ENCODE data around the gene MYO15B. TPM values are rescaled to one million over a fixed set of nuclear protein-coding genes. Genes with fewer than 3 reads are reported as not detected.
A peak's percentile ranks its signal among the peaks of the same experiment; 100 is the strongest.

Gene MYO15B
- total and polyA plus RNA-seq, 2 of the 13 experiments (the other 11 are each of a cell fraction or from before 2014, with no cell fraction given): 2.8 to 8.1 TPM

DNA sequence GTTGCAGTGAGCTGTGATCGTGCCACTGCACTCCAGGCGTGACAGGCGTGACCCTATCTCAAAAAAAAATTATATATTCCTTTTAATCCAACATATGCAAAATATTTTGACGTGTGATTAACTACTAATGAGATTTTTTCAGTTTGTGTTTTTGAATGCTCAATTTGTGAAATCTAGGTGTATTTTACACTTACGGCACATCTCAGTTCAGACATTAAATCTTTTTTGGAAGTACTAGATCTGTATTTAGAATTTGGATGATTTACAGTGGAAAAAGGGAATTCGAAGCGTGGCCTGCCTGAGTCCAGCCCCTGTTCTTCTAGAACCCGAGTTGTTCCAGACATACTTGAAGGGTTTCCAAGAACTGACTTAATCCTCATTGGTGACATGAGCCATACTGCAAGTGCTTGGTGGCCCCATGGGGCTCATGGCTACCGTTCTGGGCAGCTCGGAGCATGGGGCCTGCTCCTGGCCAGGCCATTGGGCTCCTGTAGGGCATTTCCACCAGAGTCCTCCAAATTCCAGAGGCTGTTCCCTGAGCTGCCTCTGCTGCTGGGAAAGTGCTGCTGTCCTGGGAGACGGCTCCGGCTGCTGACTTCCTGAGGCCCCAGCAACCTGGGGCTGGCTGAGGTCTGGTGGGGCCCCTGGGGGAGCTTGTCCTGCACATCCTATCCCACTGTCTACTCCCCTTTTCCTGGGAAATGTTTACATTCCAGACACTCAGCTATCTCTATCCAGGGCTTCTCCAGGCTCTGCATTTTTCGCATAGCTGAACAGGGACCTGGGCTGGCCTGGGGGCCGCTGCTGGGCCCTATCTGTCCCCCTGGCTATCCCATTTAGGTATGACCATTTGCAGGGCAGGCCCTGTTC, 34.9 kb upstream of the MYO15B start (continued):
- TF ChIP-seq, protein P1, sequence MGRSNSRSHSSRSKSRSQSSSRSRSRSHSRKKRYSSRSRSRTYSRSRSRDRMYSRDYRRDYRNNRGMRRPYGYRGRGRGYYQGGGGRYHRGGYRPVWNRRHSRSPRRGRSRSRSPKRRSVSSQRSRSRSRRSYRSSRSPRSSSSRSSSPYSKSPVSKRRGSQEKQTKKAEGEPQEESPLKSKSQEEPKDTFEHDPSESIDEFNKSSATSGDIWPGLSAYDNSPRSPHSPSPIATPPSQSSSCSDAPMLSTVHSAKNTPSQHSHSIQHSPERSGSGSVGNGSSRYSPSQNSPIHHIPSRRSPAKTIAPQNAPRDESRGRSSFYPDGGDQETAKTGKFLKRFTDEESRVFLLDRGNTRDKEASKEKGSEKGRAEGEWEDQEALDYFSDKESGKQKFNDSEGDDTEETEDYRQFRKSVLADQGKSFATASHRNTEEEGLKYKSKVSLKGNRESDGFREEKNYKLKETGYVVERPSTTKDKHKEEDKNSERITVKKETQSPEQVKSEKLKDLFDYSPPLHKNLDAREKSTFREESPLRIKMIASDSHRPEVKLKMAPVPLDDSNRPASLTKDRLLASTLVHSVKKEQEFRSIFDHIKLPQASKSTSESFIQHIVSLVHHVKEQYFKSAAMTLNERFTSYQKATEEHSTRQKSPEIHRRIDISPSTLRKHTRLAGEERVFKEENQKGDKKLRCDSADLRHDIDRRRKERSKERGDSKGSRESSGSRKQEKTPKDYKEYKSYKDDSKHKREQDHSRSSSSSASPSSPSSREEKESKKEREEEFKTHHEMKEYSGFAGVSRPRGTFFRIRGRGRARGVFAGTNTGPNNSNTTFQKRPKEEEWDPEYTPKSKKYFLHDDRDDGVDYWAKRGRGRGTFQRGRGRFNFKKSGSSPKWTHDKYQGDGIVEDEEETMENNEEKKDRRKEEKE (IDR thresholded peaks at IDR 0.05): no peak
- TF ChIP-seq ZNF713 (CRISPR knock-in tag; IDR thresholded peaks at IDR 0.05): no peak
- no peak for TF ChIP-seq ARNT2 (CRISPR knock-in tag; IDR thresholded peaks at IDR 0.05; ENCODE audit: low read depth)
- TF ChIP-seq GFI1 (CRISPR knock-in tag; IDR thresholded peaks at IDR 0.05; ENCODE audit: borderline replicate concordance): peak; percentile 27; the same call in 1 of the 2 replicates
- TF ChIP-seq ZNF383 (CRISPR knock-in tag; IDR thresholded peaks at IDR 0.05; ENCODE audit: borderline replicate concordance): peak; percentile 0; the same call in 1 of the 2 replicates
- TF ChIP-seq, protein P2, sequence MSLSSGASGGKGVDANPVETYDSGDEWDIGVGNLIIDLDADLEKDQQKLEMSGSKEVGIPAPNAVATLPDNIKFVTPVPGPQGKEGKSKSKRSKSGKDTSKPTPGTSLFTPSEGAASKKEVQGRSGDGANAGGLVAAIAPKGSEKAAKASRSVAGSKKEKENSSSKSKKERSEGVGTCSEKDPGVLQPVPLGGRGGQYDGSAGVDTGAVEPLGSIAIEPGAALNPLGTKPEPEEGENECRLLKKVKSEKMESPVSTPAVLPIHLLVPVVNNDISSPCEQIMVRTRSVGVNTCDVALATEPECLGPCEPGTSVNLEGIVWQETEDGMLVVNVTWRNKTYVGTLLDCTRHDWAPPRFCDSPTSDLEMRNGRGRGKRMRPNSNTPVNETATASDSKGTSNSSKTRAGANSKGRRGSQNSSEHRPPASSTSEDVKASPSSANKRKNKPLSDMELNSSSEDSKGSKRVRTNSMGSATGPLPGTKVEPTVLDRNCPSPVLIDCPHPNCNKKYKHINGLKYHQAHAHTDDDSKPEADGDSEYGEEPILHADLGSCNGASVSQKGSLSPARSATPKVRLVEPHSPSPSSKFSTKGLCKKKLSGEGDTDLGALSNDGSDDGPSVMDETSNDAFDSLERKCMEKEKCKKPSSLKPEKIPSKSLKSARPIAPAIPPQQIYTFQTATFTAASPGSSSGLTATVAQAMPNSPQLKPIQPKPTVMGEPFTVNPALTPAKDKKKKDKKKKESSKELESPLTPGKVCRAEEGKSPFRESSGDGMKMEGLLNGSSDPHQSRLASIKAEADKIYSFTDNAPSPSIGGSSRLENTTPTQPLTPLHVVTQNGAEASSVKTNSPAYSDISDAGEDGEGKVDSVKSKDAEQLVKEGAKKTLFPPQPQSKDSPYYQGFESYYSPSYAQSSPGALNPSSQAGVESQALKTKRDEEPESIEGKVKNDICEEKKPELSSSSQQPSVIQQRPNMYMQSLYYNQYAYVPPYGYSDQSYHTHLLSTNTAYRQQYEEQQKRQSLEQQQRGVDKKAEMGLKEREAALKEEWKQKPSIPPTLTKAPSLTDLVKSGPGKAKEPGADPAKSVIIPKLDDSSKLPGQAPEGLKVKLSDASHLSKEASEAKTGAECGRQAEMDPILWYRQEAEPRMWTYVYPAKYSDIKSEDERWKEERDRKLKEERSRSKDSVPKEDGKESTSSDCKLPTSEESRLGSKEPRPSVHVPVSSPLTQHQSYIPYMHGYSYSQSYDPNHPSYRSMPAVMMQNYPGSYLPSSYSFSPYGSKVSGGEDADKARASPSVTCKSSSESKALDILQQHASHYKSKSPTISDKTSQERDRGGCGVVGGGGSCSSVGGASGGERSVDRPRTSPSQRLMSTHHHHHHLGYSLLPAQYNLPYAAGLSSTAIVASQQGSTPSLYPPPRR (CRISPR knock-in tag; IDR thresholded peaks at IDR 0.05; ENCODE audit: borderline replicate concordance): peak; percentile 80
- TF ChIP-seq ZNF232 (CRISPR knock-in tag; IDR thresholded peaks at IDR 0.05; ENCODE audit: borderline replicate concordance): no peak
- no peak for TF ChIP-seq NBN (conservative IDR thresholded peaks at IDR 0.05)
- TF ChIP-seq ZBTB42 (CRISPR knock-in tag; IDR thresholded peaks at IDR 0.05): no peak
- peak; percentile 43; the same call in 1 of the 2 replicates for TF ChIP-seq GATAD1 (CRISPR knock-in tag; IDR thresholded peaks at IDR 0.05)
- TF ChIP-seq GABPA (IDR thresholded peaks at IDR 0.05; ENCODE audit: low read depth, low read length): no peak
- peak; percentile 4; the same call in 1 of the 2 replicates for TF ChIP-seq GABPA (CRISPR knock-in tag; IDR thresholded peaks at IDR 0.05; ENCODE audit: low read depth)
- TF ChIP-seq, protein P3, sequence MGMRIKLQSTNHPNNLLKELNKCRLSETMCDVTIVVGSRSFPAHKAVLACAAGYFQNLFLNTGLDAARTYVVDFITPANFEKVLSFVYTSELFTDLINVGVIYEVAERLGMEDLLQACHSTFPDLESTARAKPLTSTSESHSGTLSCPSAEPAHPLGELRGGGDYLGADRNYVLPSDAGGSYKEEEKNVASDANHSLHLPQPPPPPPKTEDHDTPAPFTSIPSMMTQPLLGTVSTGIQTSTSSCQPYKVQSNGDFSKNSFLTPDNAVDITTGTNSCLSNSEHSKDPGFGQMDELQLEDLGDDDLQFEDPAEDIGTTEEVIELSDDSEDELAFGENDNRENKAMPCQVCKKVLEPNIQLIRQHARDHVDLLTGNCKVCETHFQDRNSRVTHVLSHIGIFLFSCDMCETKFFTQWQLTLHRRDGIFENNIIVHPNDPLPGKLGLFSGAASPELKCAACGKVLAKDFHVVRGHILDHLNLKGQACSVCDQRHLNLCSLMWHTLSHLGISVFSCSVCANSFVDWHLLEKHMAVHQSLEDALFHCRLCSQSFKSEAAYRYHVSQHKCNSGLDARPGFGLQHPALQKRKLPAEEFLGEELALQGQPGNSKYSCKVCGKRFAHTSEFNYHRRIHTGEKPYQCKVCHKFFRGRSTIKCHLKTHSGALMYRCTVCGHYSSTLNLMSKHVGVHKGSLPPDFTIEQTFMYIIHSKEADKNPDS (CRISPR knock-in tag; IDR thresholded peaks at IDR 0.05): no peak
- no peak for TF ChIP-seq ZNF329 (CRISPR knock-in tag; IDR thresholded peaks at IDR 0.05; ENCODE audit: low read depth)
- no peak for TF ChIP-seq PHF5A (CRISPR knock-in tag; IDR thresholded peaks at IDR 0.05; ENCODE audit: low read depth, unreplicated experiment)
- no peak for TF ChIP-seq DBP (CRISPR knock-in tag; IDR thresholded peaks at IDR 0.05; ENCODE audit: not compliant biosample characterization)
- no peak for TF ChIP-seq ZNF709 (CRISPR knock-in tag; IDR thresholded peaks at IDR 0.05)
- TF ChIP-seq POLR2A (IDR thresholded peaks at IDR 0.05; ENCODE audit: insufficient read depth in 1 of 2, low read depth in 2 of 2, low read length in 2 of 2): 0 out of 4 replicates have a peak, but pooled peaks of 1 of the 2 experiments have one; percentile 18
- no peak for TF ChIP-seq FOSL1 (CRISPR knock-in tag; IDR thresholded peaks at IDR 0.05; ENCODE audit: borderline replicate concordance)

Measured in HepG2 (cell line).